Fibroblast of lung (primary cell): ENCODE measurements around the gene RRN3. TPM values are rescaled to one million over a fixed set of nuclear protein-coding genes. Genes with fewer than 3 reads are reported as not detected.
"Not testable (repeated sequence)": the region's sequence is repeated elsewhere in the genome, so short reads cannot be mapped to it uniquely, and the experiment has no call there.

Source experiments
- DNase-seq, 2 donors: peaks; one replicate each; pipeline versions ENCODE4 v3.0.0 to v3.0.0-alpha.2; 2010; ENCODE audit warnings: low read depth in 2 of 2
- H2AFZ ChIP-seq: 2 replicates; pipeline ENCODE4 v1.5.1; 2012; ENCODE audit warnings: low read length, control low read depth, inconsistent platforms
- H3K27ac ChIP-seq: 2 replicates; pipeline ENCODE4 v1.5.1; 2011; ENCODE audit warnings: low read length, control low read depth; ENCODE audit not compliant: insufficient read depth
- H3K27me3 ChIP-seq: 2 replicates; pipeline ENCODE4 v1.5.1; 2011; ENCODE audit warnings: mild to moderate bottlenecking, low read length; ENCODE audit not compliant: control insufficient read depth, insufficient read depth
- H3K36me3 ChIP-seq: 2 replicates; pipeline ENCODE4 v1.5.1; 2011; ENCODE audit warnings: low read length; ENCODE audit not compliant: control insufficient read depth, insufficient read depth
- H3K4me1 ChIP-seq: 2 replicates; pipeline ENCODE4 v1.5.1; 2011; ENCODE audit warnings: low read length; ENCODE audit not compliant: control insufficient read depth, insufficient read depth; ENCODE audit errors: extremely low read depth
- H3K4me2 ChIP-seq: 2 replicates; pipeline ENCODE4 v1.5.1; 2011; ENCODE audit warnings: low read length, control low read depth; ENCODE audit not compliant: insufficient read depth; ENCODE audit errors: extremely low read depth
- H3K4me3 ChIP-seq, 4 experiments: fragments of 200-600 bp in 1 of 4; sonication (generic) in 1 of 4; replicated peaks in 1 of 4; 2 replicates each; pipeline ENCODE4 v1.5.1; 2011 to 2016; ENCODE audit warnings: low read length in 4 of 4, low read depth in 3 of 4, mild to moderate bottlenecking in 3 of 4, control low read depth in 2 of 4, inconsistent platforms in 1 of 4, mixed read lengths in 1 of 4; ENCODE audit not compliant: insufficient read depth in 1 of 4; ENCODE audit errors: control extremely low read depth in 1 of 4
- H3K79me2 ChIP-seq: 2 replicates; pipeline ENCODE4 v1.5.1; 2012; ENCODE audit warnings: mild to moderate bottlenecking, low read length, inconsistent platforms; ENCODE audit not compliant: control insufficient read depth, insufficient read depth
- H3K9ac ChIP-seq: 2 replicates; pipeline ENCODE4 v1.5.1; 2011; ENCODE audit warnings: mild to moderate bottlenecking, low read length, control low read depth; ENCODE audit not compliant: insufficient read depth
- H3K9me3 ChIP-seq: 2 replicates; pipeline ENCODE4 v1.5.1; 2012; ENCODE audit warnings: low read depth, low read length; ENCODE audit not compliant: control insufficient read depth, insufficient read depth
- H4K20me1 ChIP-seq: 2 replicates; pipeline ENCODE4 v1.5.1; 2011; ENCODE audit warnings: low read length; ENCODE audit not compliant: control insufficient read depth, insufficient read depth; ENCODE audit errors: extremely low read depth
- CTCF ChIP-seq, 2 donors: IDR thresholded peaks in 1 of 2; conservative IDR thresholded peaks in 1 of 2; 1 replicate in 1 of 2; 2 replicates in 1 of 2; pipeline ENCODE4 v1.5.1; 2011 to 2012; ENCODE audit warnings: low read length in 2 of 2, control low read depth in 1 of 2, inconsistent platforms in 1 of 2, low read depth in 1 of 2, mild to moderate bottlenecking in 1 of 2
- EZH2 ChIP-seq: IDR thresholded peaks from 2 replicates; pipeline ENCODE4 v1.5.1; 2012; ENCODE audit warnings: low read length, control low read depth, mild to moderate bottlenecking; ENCODE audit errors: missing control alignments
- polyA plus RNA-seq, 2 donors: library from polyadenylated mRNA; depleted of rRNA in 1 of 2; stranded (reverse) in 1 of 2; unstranded in 1 of 2; fragments of >200 nt; gene quantifications; 2 replicates each; pipeline ENCODE4 v1.2.1, GENCODE V29; 2011 to 2012; ENCODE audit warnings: missing spikeins in 1 of 2
- total RNA-seq: library from RNA; depleted of rRNA; stranded (reverse); fragments of >200 nt; gene quantifications from 2 replicates; pipeline ENCODE4 v1.2.1, GENCODE V29; 2014

RRN3 gene
- total and polyA plus RNA-seq, 2 donors (not counting 1 experiment from before 2014, with no cell fraction given), result 28.9 to 43.6 TPM

GRCh38 chr16:15065961-15066360, 28.1 kb downstream of the RRN3 start:
- H3K79me2 ChIP-seq, H3K4me2 ChIP-seq, H3K27me3 ChIP-seq, H3K4me3 ChIP-seq, H3K9ac ChIP-seq, H3K36me3 ChIP-seq, H2AFZ ChIP-seq, H4K20me1 ChIP-seq, H3K9me3 ChIP-seq, DNase-seq, H3K27ac ChIP-seq, H3K4me1 ChIP-seq: not testable (repeated sequence)

- not testable (repeated sequence) for H2AFZ ChIP-seq, H3K79me2 ChIP-seq, H3K27ac ChIP-seq, H3K4me3 ChIP-seq, H3K4me2 ChIP-seq, H3K36me3 ChIP-seq, H3K9me3 ChIP-seq, H4K20me1 ChIP-seq, H3K27me3 ChIP-seq, H3K4me1 ChIP-seq, H3K9ac ChIP-seq
- DNase-seq, result peak in 1 of 2 donors; percentile 3
These were observed 31.8 kb downstream of the RRN3 start for GRCh38 chr16:15062085-15062810.

- no peak overlapping the region for H3K4me2 ChIP-seq
- peaks cover 12% of the 10 kb centered on the region for H3K79me2 ChIP-seq
- no peaks in the 10 kb centered on the region for H3K9me3 ChIP-seq
- no peak overlapping the region for H3K9ac ChIP-seq
- no peaks in the 10 kb centered on the region for H4K20me1 ChIP-seq
- peaks cover 2% of the 10 kb centered on the region for H3K36me3 ChIP-seq
- H2AFZ ChIP-seq, result no peak overlapping the region
- TF ChIP-seq EZH2 (no peak), CTCF (conservative IDR thresholded peaks at IDR 0.05 in 1 of 2, IDR thresholded peaks at IDR 0.05 in 1 of 2; ENCODE audit: low read depth in 1 of 2, low read length in 2 of 2) (no peak)
- H3K4me1 ChIP-seq, result no peaks in the 10 kb centered on the region
- no peak overlapping the region for H3K4me3 ChIP-seq
- DNase-seq, result no peak
- no peak overlapping the region for H3K27ac ChIP-seq
- no peaks in the 10 kb centered on the region for H3K27me3 ChIP-seq
These were observed 34.7 kb downstream of the RRN3 start for GRCh38 chr16:15059324-15059723.

- TF ChIP-seq EZH2 (no peak), CTCF (conservative IDR thresholded peaks at IDR 0.05 in 1 of 2, IDR thresholded peaks at IDR 0.05 in 1 of 2; ENCODE audit: low read depth in 1 of 2, low read length in 2 of 2) (no peak)
- Histone ChIP-seq H3K79me2 (peaks cover 22% of the 10 kb centered on the region), H3K4me3 (no peak overlapping the region), H3K27ac (no peak overlapping the region), H2AFZ (no peak overlapping the region), H3K9ac (no peak overlapping the region), H3K36me3 (peaks cover 2% of the 10 kb centered on the region), H3K4me1 (no peaks in the 10 kb centered on the region), H3K27me3 (no peaks in the 10 kb centered on the region), H4K20me1 (no peaks in the 10 kb centered on the region), H3K9me3 (no peaks in the 10 kb centered on the region), H3K4me2 (no peak overlapping the region)
- DNase-seq, result no peak
These were observed 36.2 kb downstream of the RRN3 start for GRCh38 chr16:15057681-15058417.
